Neural cell (in vitro differentiated cells): ENCODE results near the gene ECM2. TPM values are rescaled to one million over a fixed set of nuclear protein-coding genes. Genes with fewer than 3 reads are reported as not detected.

Experiments
- H2AFZ ChIP-seq: fragments of 200-600, 300-800 bp; sonication (generic), shearing (Covaris generic); 2 replicates; pipeline ENCODE4 v1.6.0; 2014; ENCODE audit warnings: low read depth, mild to moderate bottlenecking, antibody characterized with exemption, low read length, moderate library complexity
- H3F3A ChIP-seq: fragments of 200-600 bp; shearing (Covaris generic); 2 replicates; pipeline ENCODE4 v1.6.1; 2016; ENCODE audit warnings: mild to moderate bottlenecking, moderate library complexity, mixed read lengths, antibody characterized with exemption, low read length; ENCODE audit not compliant: insufficient read depth, poor library complexity, severe bottlenecking
- H3K27ac ChIP-seq: fragments of 200-600, 300-800 bp; sonication (generic), shearing (Covaris generic); 2 replicates; pipeline ENCODE4 v1.5.1; 2014; ENCODE audit warnings: mild to moderate bottlenecking, low read length, moderate library complexity
- H3K27me3 ChIP-seq: fragments of 300-800, 200-600 bp; sonication (generic), shearing (Covaris generic); 2 replicates; pipeline ENCODE4 v1.6.0; 2014; ENCODE audit warnings: mild to moderate bottlenecking, low read depth, low read length, moderate library complexity; ENCODE audit not compliant: insufficient read depth
- H3K36me3 ChIP-seq: fragments of 300-800, 200-600 bp; sonication (generic), shearing (Covaris generic); 2 replicates; pipeline ENCODE4 v1.5.1; 2014; ENCODE audit warnings: mild to moderate bottlenecking, antibody characterized with exemption, low read length, moderate library complexity; ENCODE audit not compliant: insufficient read depth
- H3K4me2 ChIP-seq: fragments of 300-800, 200-600 bp; sonication (generic), shearing (Covaris generic); 2 replicates; pipeline ENCODE4 v1.6.0; 2014; ENCODE audit warnings: mild to moderate bottlenecking, low read length
- H3K4me3 ChIP-seq: fragments of 300-800, 200-600 bp; sonication (generic), shearing (Covaris generic); 2 replicates; pipeline ENCODE4 v1.5.1; 2014; ENCODE audit warnings: mild to moderate bottlenecking, low read length, moderate library complexity
- H3K79me2 ChIP-seq: fragments of 200-600 bp; shearing (Covaris generic); replicated peaks from 2 replicates; pipeline ENCODE4 v1.6.0; 2014; ENCODE audit warnings: mild to moderate bottlenecking, low read length, moderate library complexity; ENCODE audit not compliant: insufficient read depth
- H3K9ac ChIP-seq: fragments of 300-800, 200-600 bp; sonication (generic), shearing (Covaris generic); 2 replicates; pipeline ENCODE4 v1.6.1; 2016; ENCODE audit warnings: mild to moderate bottlenecking, low read length, mixed read lengths
- H3K9me2 ChIP-seq: fragments of 200-600 bp; shearing (Covaris generic); 2 replicates; pipeline ENCODE4 v1.6.1; 2016; ENCODE audit warnings: mild to moderate bottlenecking, low read length, mixed read lengths; ENCODE audit not compliant: insufficient read depth
- H3K9me3 ChIP-seq: fragments of 200-600, 300-800 bp; sonication (generic), shearing (Covaris generic); 2 replicates; pipeline ENCODE4 v1.6.1; 2016; ENCODE audit warnings: mild to moderate bottlenecking, mixed run types, low read length, moderate library complexity, mixed read lengths
- H4K20me1 ChIP-seq: fragments of 200-600 bp; shearing (Covaris generic); 2 replicates; pipeline ENCODE4 v1.6.1; 2016; ENCODE audit warnings: mild to moderate bottlenecking, mixed run types; ENCODE audit not compliant: insufficient read depth
- CTCF ChIP-seq: fragments of 450-650 bp; IDR thresholded peaks from 2 replicates; pipeline ENCODE4 v1.5.1; 2014; ENCODE audit warnings: antibody characterized with exemption, mild to moderate bottlenecking, moderate library complexity; ENCODE audit not compliant: poor library complexity, severe bottlenecking
- EP300 ChIP-seq: fragments of 450-650 bp; conservative IDR thresholded peaks from 2 replicates; pipeline ENCODE4 v1.6.1; 2014; ENCODE audit warnings: antibody characterized with exemption, mild to moderate bottlenecking, moderate library complexity; ENCODE audit not compliant: poor library complexity, severe bottlenecking
- EZH2 ChIP-seq: fragments of 200-600, 300-800 bp; shearing (Covaris generic), sonication (generic); IDR thresholded peaks from 2 replicates; pipeline ENCODE4 v1.6.1; 2014; ENCODE audit warnings: antibody characterized with exemption, low read length, borderline replicate concordance, mild to moderate bottlenecking; ENCODE audit not compliant: insufficient read depth, poor library complexity, severe bottlenecking
- MXI1 ChIP-seq: fragments of 450-650 bp; conservative IDR thresholded peaks from 2 replicates; pipeline ENCODE4 v1.6.1; 2014; ENCODE audit warnings: antibody characterized with exemption, mild to moderate bottlenecking; ENCODE audit not compliant: poor library complexity, severe bottlenecking
- POLR2AphosphoS5 ChIP-seq: IDR thresholded peaks from 2 replicates; pipeline ENCODE4 v1.6.1; 2012
- RAD21 ChIP-seq: fragments of 450-650 bp; conservative IDR thresholded peaks from 2 replicates; pipeline ENCODE4 v1.6.1; 2014; ENCODE audit warnings: antibody characterized with exemption, mild to moderate bottlenecking, moderate library complexity
- REST ChIP-seq: IDR thresholded peaks from 2 replicates; pipeline ENCODE4 v1.6.1; 2012; ENCODE audit warnings: borderline replicate concordance
- SMC3 ChIP-seq: fragments of 450-650 bp; conservative IDR thresholded peaks from 2 replicates; pipeline ENCODE4 v1.6.1; 2014; ENCODE audit warnings: antibody characterized with exemption, mild to moderate bottlenecking, moderate library complexity; ENCODE audit not compliant: poor library complexity
- TAF1 ChIP-seq: IDR thresholded peaks from 2 replicates; pipeline ENCODE4 v1.6.1; 2012; ENCODE audit warnings: low read depth
- polyA plus RNA-seq: library from polyadenylated mRNA; depleted of rRNA; stranded (reverse); fragments of >200 nt; gene quantifications from 2 replicates; pipeline ENCODE4 v1.2.3, GENCODE V29; 2014

ECM2 gene
- polyA plus RNA-seq, 1 donor from 2014 or later: not detected

- no peak overlapping the region for H3K4me2 ChIP-seq
- TF ChIP-seq SMC3 (no peak), EZH2 (no peak), RAD21 (no peak), MXI1 (no peak), EP300 (no peak), TAF1 (no peak), REST (no peak), POLR2AphosphoS5 (no peak), CTCF (no peak)
- H3K4me3 ChIP-seq: no peak overlapping the region
These were observed 27.6 kb upstream of the ECM2 start for GRCh38 chr9:92563116-92564100.

DNA sequence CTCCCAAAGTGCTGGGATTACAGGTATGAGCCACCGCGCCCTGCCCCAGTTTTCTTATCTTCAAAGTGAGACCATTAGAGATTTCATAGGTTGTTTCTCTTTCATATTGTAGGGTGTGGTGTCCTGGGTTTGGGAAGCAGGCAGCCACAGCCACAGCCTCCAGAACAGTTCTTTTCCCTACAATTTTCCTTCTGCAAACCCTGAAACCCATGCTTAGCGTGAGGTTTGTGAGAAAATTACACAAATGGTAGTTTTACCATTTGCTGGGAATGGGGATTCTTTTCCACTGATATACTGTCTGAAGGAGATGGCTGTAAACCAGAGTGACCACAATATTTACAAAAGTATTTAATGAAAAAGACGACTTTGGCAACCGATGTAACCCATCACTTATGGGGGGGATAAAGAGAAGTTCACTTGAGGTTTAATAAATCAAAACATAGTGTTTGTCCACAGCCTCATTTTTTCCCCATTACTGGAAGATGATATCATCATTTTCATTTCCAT, 26.7 kb upstream of the ECM2 start:
- Histone ChIP-seq H3K4me3 (no peak overlapping the region), H3K9ac (no peak overlapping the region), H3K79me2 (no peaks in the 10 kb centered on the region), H3K27ac (no peak overlapping the region), H4K20me1 (no peaks in the 10 kb centered on the region), H3K36me3 (no peaks in the 10 kb centered on the region), H3K27me3 (no peaks in the 10 kb centered on the region), H2AFZ (no peak overlapping the region), H3K4me2 (no peak overlapping the region), H3K9me3 (no peaks in the 10 kb centered on the region), H3K9me2 (no peaks in the 10 kb centered on the region), H3F3A (no peaks in the 10 kb centered on the region)
- TF ChIP-seq EZH2 (no peak), SMC3 (no peak), REST (no peak), RAD21 (no peak), POLR2AphosphoS5 (no peak), MXI1 (no peak), TAF1 (no peak), CTCF (no peak), EP300 (no peak)

More at GRCh38 chr9:92563116-92564100, 27.6 kb upstream of the ECM2 start:
- no peak overlapping the region for H3K27ac ChIP-seq
- no peaks in the 10 kb centered on the region for H3K27me3 ChIP-seq
- H3K9me3 ChIP-seq: no peaks in the 10 kb centered on the region
- no peak overlapping the region for H3K9ac ChIP-seq
- no peaks in the 10 kb centered on the region for H3F3A ChIP-seq
- H3K79me2 ChIP-seq: no peaks in the 10 kb centered on the region
- H3K36me3 ChIP-seq: no peaks in the 10 kb centered on the region
- no peak overlapping the region for H2AFZ ChIP-seq
- no peaks in the 10 kb centered on the region for H4K20me1 ChIP-seq
- no peaks in the 10 kb centered on the region for H3K9me2 ChIP-seq
